ENCODE measurements around the gene OTOS. TPM values are rescaled to one million over a fixed set of nuclear protein-coding genes. Genes with fewer than 3 reads are reported as not detected.

Gene OTOS
- polyA plus RNA-seq, 4 donors = 0.21 to 0.55 (median 0.28) TPM

- no peak for DNase-seq (ENCODE audit: low read depth in 4 of 4, low spot score in 2 of 4)
Observed at GRCh38 chr2:240168546-240169361, 28.3 kb upstream of the OTOS start.

GRCh38 chr2:240168041-240168440 is 27.6 kb upstream of the OTOS start:
- DNase-seq (ENCODE audit: low read depth in 4 of 4, low spot score in 2 of 4) = no peak

- DNase-seq (ENCODE audit: low read depth in 4 of 4, low spot score in 2 of 4) = no peak
Observed at GRCh38 chr2:240167588-240167880, 27.1 kb upstream of the OTOS start.

DNA sequence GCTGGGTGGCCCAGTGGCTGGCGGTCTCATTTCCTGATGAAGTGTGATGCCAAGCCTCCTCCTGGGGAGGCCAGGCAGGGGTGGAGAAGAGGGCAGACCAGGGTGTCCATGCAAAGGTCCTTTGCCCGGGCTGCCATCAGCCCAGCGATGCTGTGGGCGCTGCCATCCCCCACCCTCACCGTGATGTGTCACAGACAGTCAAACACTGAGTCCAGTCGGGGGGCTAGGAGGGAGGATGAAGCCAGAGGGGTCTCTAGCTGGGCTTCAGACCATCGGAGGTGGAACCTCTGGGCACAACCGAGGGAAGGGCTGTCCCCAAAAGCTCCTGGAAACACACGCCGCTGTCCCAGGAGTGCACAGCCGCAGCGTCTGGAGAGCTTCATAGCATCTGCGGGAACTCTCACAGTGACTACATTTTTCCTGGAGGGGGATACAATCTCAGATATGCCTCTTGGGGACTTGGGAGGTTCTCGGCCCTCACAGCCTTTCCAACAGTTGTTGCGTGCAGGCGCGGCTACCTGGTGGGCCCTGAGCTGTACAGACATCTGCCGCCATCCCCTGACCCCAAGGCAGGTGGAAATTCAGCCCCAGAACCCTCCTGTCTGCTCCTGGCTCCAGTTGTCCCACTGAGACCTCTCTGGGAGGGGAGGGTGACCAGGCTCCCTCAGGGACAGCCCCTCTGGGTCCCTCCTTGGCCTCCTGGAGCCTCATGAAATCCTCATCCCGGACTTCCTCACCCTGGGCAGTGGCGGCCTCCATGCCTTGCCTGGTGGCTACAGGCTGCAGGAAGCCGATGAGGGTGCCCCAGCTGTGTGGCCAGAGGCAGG is 26.5 kb upstream of the OTOS start:
- no peak for DNase-seq (ENCODE audit: low read depth in 4 of 4, low spot score in 2 of 4)

- DNase-seq (ENCODE audit: low read depth in 4 of 4, low spot score in 2 of 4) = no peak
Observed at GRCh38 chr2:240166191-240166590, 25.7 kb upstream of the OTOS start.

DNA sequence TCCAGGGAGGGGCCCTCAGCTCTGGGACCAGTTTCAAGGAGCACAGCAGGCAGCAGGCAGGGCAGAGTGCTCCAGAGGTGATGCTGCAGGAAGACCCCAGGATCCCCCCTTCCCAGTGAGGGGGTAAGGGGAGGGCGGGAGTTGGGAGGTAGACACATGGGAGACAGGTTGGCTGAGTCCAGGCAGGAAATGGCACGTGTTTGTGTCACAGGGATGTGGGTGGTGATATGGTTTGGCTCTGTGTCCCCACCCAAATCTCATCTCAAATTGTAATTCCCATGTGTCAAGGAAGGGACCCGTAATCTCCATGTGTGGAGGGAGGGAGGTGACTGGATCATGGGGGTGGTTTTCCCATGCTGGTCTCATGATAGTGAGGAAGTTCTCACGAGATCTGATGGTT is 25.2 kb upstream of the OTOS start:
- DNase-seq (ENCODE audit: low read depth in 4 of 4, low spot score in 2 of 4) = no peak

DNA sequence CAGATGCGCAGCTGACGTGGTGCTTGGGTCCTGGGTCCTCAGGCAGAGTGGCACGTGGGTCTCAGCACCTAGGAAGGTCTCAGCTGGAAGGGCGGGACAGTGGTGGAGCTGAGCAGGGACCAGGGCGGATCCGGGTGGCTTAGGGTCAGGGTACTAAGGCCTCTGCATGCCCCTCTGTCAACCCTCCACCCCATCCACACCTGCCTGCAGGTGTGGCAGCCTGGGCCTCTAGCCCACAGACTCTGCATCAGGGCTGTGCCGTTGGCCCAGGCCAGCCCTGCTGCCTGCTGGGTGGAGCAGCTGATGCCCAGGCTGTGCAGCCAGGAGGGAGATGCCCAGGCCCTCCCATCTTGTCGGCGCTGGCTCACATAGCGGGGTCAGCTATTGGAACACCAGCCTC is 24.6 kb upstream of the OTOS start:
- DNase-seq (ENCODE audit: low read depth in 4 of 4, low spot score in 2 of 4) = no peak

DNA sequence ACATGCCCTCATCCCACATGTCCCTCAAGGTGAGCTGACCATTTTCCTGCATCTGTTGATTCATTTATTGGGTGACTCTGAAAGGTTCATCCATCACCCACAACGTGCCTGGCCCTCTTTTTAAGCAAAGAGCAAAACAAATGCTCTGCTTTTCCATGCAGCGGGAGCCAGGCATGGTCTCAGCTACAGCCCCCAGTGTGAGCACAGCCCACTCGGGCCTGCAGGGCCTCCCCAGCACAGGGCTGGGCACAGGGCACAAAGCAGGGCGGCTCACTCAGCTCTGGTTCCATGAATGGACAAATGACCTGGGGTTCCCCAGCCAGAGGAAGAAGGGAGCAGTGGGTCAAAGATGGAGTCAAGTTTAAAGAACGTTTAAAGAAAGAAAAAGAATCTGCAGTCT is 24.1 kb upstream of the OTOS start:
- DNase-seq (ENCODE audit: low read depth in 4 of 4, low spot score in 2 of 4) = no peak

DNA sequence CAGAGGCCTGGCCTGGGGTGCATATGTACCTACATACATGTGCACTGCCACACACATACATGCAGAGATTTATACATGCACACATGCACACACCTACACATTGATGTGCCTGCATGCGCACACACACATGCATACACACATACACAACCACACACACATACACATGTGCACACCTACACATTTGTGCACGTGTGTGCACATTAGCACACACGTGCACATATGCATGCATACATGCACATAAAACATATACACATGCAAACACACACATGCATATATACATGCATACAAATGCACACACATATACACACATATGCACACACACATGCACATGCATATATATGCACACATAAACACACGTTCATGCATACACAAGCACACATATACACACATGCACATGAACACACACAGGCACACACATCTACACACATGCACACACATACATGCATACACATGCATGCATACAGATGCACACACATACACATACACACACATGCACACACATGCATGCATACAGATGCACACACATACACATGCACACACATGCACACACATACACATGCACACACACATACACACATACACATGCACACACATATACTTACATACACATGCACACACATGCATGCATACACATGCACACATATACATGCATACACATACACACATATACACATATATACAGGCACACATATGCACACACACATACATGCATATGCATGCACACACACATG is 23.6 kb upstream of the OTOS start:
- no peak for DNase-seq (ENCODE audit: low read depth in 4 of 4, low spot score in 2 of 4)

DNA sequence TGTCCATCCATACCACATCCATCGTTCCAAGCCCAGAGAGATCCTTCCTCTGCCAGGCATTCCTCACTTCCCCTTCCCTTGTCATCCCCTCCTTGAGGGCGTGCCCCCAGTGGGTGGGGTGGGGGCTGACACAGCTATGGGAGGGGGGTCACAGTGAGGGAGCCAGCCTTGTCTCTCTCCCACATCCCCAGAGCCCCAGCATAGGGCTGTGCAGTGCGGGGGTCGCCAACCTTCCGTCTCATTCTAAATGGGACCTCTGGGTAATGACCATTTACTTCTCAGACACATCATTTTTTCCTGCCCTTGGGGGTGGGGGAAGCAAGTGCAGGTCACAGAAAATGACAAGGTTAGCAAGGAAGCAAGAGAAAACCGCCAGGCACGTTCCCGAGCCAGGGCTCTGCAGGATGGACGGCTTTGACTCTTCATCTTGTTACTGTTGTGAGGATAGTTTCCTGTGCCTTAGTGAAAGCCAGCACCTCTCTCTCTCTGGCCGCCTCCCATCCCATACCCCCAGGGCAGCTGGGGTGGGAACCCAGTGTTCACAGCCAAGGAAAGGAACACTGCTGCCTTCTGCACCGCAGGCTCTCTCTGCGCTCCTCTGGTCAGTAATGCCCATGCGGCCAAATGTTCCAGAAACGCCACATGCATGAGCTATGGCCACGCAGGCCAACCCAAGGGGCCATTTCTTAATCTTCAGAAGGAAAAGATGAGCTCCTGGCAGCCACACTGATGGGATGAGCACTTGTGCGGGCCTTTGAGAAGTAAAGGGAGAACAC is 22.7 kb upstream of the OTOS start:
- DNase-seq (ENCODE audit: low read depth in 4 of 4, low spot score in 2 of 4) = no peak

DNA sequence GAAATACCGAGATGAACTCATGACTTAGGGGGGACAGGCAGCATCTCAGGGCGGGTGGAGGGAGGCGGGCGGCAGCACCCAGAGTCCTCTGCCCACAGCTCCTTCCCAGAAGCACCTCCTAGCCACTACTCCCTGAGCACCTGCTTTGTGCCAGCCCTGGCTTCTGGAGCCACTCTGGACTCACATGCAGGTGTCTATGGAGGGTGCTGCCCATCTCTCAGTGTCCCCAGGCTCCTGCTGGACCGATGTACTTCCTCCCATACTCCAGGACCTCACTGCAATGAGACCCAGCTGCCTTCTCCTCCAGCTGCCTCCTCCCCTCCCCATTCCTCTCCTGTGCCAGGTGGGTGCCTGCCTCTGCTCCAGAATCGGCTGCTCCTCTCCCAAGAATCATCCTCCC is 22.1 kb upstream of the OTOS start:
- no peak for DNase-seq (ENCODE audit: low read depth in 4 of 4, low spot score in 2 of 4)

DNA sequence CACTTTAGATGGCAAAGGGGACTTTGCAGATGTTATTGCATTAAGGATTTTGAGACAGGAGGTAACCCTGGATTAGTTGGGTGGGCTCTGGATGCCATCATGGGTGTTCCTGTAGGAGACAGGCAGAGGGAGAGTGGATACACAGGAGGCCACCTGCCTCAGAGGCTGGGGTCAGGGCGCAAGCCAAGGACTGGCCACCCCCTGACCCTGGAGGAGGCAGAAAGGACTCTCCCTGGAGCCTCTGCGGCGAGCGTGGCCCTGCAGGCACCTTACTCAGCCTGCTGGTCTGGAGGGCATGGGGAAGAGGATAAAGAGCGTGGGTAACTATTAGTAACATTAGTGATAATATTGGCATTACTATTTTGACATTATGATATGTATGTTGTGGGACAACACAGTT is 21.6 kb upstream of the OTOS start:
- no peak for DNase-seq (ENCODE audit: low read depth in 4 of 4, low spot score in 2 of 4)

DNA sequence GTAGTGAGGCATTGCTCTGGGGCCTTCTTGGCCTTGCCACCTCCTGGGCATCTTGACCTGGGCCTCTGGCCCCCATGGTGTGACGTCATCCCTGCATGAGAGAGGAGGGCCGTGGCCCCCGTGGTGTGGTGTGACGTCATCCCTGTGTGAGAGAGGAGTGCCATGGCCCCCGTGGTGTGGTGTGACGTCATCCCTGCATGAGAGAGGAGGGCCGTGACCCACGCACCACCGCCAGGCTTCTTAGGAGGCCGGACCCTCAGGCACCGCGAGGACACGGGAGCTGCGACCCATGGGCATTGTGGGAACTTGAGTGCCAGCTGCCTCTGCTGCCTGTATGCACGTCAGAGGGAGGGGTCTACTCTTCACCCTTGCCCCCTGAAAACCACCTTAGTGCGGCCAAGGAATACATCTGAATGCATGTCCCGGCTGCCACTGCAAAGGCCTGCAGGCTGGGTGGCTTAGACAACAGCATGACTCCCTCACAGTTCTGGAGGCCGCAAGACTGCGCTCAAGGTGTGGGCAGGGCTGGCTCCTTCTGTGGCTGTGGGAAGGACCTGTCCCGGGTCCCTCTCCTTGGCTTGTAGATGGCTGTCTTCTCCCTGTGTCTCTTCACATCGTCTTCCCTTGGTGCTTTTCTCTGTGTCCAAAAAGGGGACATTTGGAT is 20.8 kb upstream of the OTOS start:
- DNase-seq (ENCODE audit: low read depth in 4 of 4, low spot score in 2 of 4) = no peak

- DNase-seq (ENCODE audit: low read depth in 4 of 4, low spot score in 2 of 4) = no peak
Observed at GRCh38 chr2:240160291-240161086, 20.0 kb upstream of the OTOS start.

DNA sequence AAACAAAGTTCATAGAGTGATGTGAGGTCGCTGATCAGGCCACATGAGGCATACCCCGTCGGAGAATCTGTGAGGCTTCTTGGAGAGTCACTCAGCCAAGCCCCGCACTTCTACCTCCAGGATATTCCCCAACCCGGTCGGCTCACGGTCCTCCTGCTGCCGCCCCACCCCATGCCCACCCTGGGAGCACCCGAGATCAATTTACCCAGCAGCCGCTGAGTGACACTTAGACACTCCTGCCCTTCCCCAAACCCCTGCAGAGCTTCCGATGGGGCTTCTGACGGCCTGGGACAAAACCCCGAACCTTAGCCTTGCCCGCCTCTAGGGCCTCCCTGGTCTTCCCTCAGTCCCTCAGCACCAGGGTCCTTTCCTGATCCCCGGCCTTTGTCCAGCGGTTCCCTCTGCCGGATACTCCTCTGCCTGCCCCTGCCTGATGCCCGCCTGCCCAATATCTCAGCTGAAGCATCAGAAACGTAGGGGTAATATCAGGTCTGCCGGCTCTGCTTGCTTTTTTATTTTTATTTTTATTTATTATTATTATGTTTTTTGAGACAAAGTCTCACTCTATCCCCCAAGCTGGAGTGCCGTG is 18.9 kb upstream of the OTOS start:
- DNase-seq (ENCODE audit: low read depth in 4 of 4, low spot score in 2 of 4) = no peak

DNA sequence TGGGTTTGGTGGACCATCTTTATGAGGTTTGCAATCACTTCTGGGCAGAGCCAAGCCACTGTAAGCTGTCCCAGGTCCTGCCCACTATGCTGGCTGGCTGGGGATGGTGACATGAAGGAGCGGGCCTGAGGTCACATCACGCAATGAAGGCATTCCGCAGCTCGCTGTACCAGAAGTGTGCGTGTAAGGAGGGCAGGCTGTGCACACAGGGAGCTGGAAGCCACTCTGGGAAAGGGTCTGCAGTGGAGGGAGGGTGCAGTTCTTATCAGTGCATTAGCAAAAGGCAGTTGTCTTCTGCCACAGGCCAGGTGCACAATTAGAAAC is 16.7 kb upstream of the OTOS start:
- DNase-seq (ENCODE audit: low read depth in 4 of 4, low spot score in 2 of 4) = no peak

GRCh38 chr2:240156435-240157146 is 16.1 kb upstream of the OTOS start:
- DNase-seq (ENCODE audit: low read depth in 4 of 4, low spot score in 2 of 4) = no peak

DNA sequence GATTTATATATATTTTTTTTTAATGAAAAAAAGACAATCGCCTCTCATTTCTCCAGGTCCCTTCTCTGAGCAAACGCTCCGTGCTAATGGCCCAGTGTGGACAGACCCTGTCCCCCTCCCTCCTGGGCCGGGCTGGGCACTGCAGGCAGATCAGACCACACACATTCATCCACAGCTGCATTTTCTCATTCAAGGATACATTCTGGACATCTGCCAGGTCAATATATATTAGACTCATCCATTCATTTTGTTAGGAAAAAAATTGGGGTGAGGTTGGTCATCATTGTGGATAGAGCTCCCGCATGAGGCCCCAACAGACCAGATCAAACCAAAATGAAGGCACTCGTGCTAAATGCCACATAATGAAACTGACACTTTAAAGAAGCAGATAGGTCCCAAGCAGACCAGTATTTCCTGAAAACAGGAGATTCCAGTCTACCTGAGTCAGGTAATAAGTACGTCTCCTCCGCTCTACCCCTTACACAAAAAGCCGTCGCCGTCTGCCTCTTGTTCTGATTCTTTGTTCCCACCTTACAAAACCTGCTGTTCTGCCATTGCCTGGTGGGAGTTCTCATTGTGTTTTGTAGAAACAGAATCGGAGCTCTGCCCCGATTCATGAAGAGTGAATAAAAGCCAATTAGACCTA is 15.4 kb upstream of the OTOS start:
- no peak for DNase-seq (ENCODE audit: low read depth in 4 of 4, low spot score in 2 of 4)
